Activated T-helper 17 cell treated with anti-CD3 and anti-CD28 coated beads, Interleukin-2, amount 50 U/mL, for 72 hours (primary cell): ENCODE measurements around the gene PAPLN. TPM values are rescaled to one million over a fixed set of nuclear protein-coding genes. Genes with fewer than 3 reads are reported as not detected.
"Not testable (repeated sequence)": the region's sequence is repeated elsewhere in the genome, so short reads cannot be mapped to it uniquely, and the experiment has no call there.

ENCODE experiments used
- ATAC-seq: fragments of 150-1000 bp; cut with Tn5 transposase; replicated peaks from 2 replicates; pipeline ENCODE4 v1.10.0; 2021; ENCODE audit warnings: mild to moderate bottlenecking, moderate library complexity
- H3K27ac Mint-ChIP-seq: one replicate; pipeline ENCODE4 v1.8.0; 2022; ENCODE audit warnings: mixed read lengths
- H3K27me3 Mint-ChIP-seq: one replicate; pipeline ENCODE4 v1.8.0; 2022; ENCODE audit warnings: mixed read lengths
- H3K36me3 Mint-ChIP-seq: one replicate; pipeline ENCODE4 v1.8.0; 2022; ENCODE audit warnings: low read depth, mild to moderate bottlenecking, mixed read lengths
- H3K4me1 Mint-ChIP-seq: one replicate; pipeline ENCODE4 v1.8.0; 2022; ENCODE audit warnings: mixed read lengths
- H3K4me3 Mint-ChIP-seq: one replicate; pipeline ENCODE4 v1.8.0; 2022; ENCODE audit warnings: mild to moderate bottlenecking, mixed read lengths
- H3K9me3 Mint-ChIP-seq: one replicate; pipeline ENCODE4 v1.8.0; 2022; ENCODE audit warnings: mixed read lengths
- total RNA-seq, 2 donors: library from RNA; stranded (reverse); gene quantifications; one replicate each; pipeline ENCODE4 v1.2.3, GENCODE V29; 2022

PAPLN gene
- total RNA-seq, 2 donors from 2014 or later = 0.19 to 1.1 TPM

GRCh38 chr14:73293782-73294781 lies 56.8 kb downstream of the PAPLN start:
- Mint-ChIP-seq H3K27ac (no peak overlapping the region), H3K27me3 (no peaks in the 10 kb centered on the region)
- ATAC-seq = no peak

DNA sequence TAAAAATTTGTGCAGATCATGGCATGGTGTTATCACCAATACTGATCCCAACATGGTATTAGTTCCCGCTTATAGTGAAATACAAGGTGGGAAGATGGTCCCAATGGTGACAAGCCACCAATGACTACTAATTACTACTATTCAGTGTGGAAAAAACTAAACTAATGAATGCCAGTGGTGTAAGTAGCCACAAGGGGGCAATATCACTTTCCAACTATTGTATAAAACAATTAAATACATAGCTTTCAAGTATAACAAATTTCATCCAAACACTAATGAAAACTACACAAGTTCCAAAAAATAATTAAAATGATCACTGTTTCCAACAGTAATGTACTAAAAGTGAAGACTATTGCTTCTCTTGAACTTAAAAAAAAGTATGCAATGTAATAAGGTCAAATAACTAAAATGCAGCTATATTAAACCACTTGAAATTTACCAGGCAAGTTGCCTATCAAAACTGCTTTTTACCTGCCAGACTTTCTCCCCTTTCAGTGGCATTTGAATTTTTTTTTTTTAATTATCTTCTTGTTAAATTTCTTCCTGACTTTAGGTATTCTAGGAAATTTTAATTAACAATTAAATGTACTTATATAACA lies 58.0 kb downstream of the PAPLN start:
- peaks cover 41% of the 10 kb centered on the region for H3K36me3 Mint-ChIP-seq
- no peaks in the 10 kb centered on the region for H3K27me3 Mint-ChIP-seq
- H3K4me3 Mint-ChIP-seq = no peak overlapping the region
- H3K27ac Mint-ChIP-seq = no peak overlapping the region
- ATAC-seq = no peak
- no peaks in the 10 kb centered on the region for H3K9me3 Mint-ChIP-seq
- H3K4me1 Mint-ChIP-seq = peaks cover 21% of the 10 kb centered on the region

More at GRCh38 chr14:73293782-73294781, 56.8 kb downstream of the PAPLN start:
- Mint-ChIP-seq H3K36me3 (peaks cover 53% of the 10 kb centered on the region), H3K9me3 (no peaks in the 10 kb centered on the region), H3K4me3 (no peak overlapping the region), H3K4me1 (peaks cover 32% of the 10 kb centered on the region)

DNA sequence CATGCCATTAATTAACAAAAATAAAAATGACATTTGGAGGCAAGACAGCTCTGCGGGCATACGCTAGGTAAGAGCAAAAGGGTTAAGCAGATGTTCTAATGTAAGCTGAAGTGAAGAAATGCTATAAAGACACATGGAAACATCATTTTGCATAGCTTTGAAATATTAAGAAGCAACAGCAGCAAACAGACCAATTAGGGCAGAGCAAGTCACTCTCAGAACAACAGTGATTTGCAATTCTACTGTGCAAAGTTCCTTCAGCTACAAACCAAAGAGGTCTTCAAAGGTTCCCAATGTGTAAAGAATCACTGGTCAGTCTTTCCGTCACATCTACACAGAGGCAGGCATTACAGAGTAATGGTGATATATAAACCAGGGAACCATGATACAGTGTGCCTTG lies 68.2 kb downstream of the PAPLN start:
- Mint-ChIP-seq H3K4me1 (no peaks in the 10 kb centered on the region), H3K27ac (no peak overlapping the region), H3K27me3 (no peaks in the 10 kb centered on the region), H3K4me3 (no peak overlapping the region), H3K9me3 (no peaks in the 10 kb centered on the region), H3K36me3 (peaks cover 4% of the 10 kb centered on the region)
- no peak for ATAC-seq

GRCh38 chr14:73307261-73307660 lies 70.0 kb downstream of the PAPLN start:
- Mint-ChIP-seq H3K4me3 (no peak overlapping the region), H3K4me1 (peaks cover 6% of the 10 kb centered on the region), H3K36me3 (peaks cover 4% of the 10 kb centered on the region), H3K27ac (no peak overlapping the region), H3K27me3 (no peaks in the 10 kb centered on the region), H3K9me3 (no peaks in the 10 kb centered on the region)
- ATAC-seq = no peak

- H3K4me3 Mint-ChIP-seq, H3K27me3 Mint-ChIP-seq, H3K36me3 Mint-ChIP-seq, H3K9me3 Mint-ChIP-seq, H3K4me1 Mint-ChIP-seq, ATAC-seq, H3K27ac Mint-ChIP-seq: not testable (repeated sequence)
These were observed 71.9 kb downstream of the PAPLN start for GRCh38 chr14:73309207-73309606.

GRCh38 chr14:73311708-73312030 lies 74.4 kb downstream of the PAPLN start:
- no peaks in the 10 kb centered on the region for H3K9me3 Mint-ChIP-seq
- H3K27me3 Mint-ChIP-seq = no peaks in the 10 kb centered on the region
- H3K4me3 Mint-ChIP-seq = peak overlapping the region; percentile 55
- H3K27ac Mint-ChIP-seq = no peak overlapping the region
- ATAC-seq = peak; percentile 48
- H3K4me1 Mint-ChIP-seq = peaks cover 6% of the 10 kb centered on the region
- H3K36me3 Mint-ChIP-seq = peaks cover 4% of the 10 kb centered on the region

DNA sequence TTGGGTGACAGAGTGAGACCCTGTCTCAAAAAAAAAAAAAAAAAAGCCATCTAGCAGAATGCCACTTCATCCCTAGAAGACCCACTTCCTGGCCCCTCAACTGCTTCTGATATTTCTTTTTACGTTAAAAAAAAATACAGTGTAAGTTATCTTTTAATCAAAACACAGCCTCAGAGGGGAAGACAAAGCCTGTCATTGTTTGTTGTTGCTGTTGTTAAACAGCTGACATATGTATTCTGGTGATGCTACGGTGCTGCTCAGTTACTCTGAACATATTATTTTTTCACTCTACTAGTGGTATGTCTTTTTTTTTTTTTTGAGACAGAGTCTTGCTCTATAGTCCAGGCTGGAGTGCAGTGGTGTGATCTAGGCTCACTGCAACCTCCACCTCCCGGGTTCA lies 75.4 kb downstream of the PAPLN start:
- Mint-ChIP-seq H3K4me1 (peaks cover 6% of the 10 kb centered on the region), H3K9me3 (no peaks in the 10 kb centered on the region), H3K27ac (no peak overlapping the region), H3K27me3 (no peaks in the 10 kb centered on the region), H3K36me3 (peaks cover 4% of the 10 kb centered on the region), H3K4me3 (no peak overlapping the region)
- no peak for ATAC-seq

- Mint-ChIP-seq H3K4me1 (peaks cover 6% of the 10 kb centered on the region), H3K9me3 (no peaks in the 10 kb centered on the region), H3K36me3 (peaks cover 1% of the 10 kb centered on the region), H3K27ac (no peak overlapping the region), H3K27me3 (no peaks in the 10 kb centered on the region), H3K4me3 (no peak overlapping the region)
- ATAC-seq = no peak
These were observed 75.8 kb downstream of the PAPLN start for GRCh38 chr14:73313151-73313550.

GRCh38 chr14:73323896-73324399 lies 86.6 kb downstream of the PAPLN start:
- Mint-ChIP-seq H3K27me3 (no peaks in the 10 kb centered on the region), H3K4me1 (peaks cover 20% of the 10 kb centered on the region), H3K27ac (peak overlapping the region; percentile 10), H3K4me3 (no peak overlapping the region), H3K9me3 (no peaks in the 10 kb centered on the region), H3K36me3 (peaks cover 23% of the 10 kb centered on the region)
- ATAC-seq = no peak

Other genes with a start within 250 kb of the PAPLN start
- gene ZFYVE1, start 210.4 kb upstream of the PAPLN start, total RNA-seq = 10 to 100 TPM; 15.9 to 18.7 TPM
- 10 to 100 TPM; 66.5 to 94.3 TPM for gene RBM25, start 179.0 kb upstream of the PAPLN start, total RNA-seq
- gene PSEN1, start 101.0 kb upstream of the PAPLN start, total RNA-seq = 10 to 100 TPM; 33.8 to 37.8 TPM
- 10 to 100 TPM; 45.1 to 55.0 TPM for gene NUMB, start 221.0 kb downstream of the PAPLN start, total RNA-seq